Right lobe of liver (tissue), 4 donors: Measurements from ENCODE around the gene PPM1J.

Source experiments
- POLR2A ChIP-seq: fragments of 450-650 bp; IDR thresholded peaks from one replicate; pipeline ENCODE4 v1.6.1; 2017; ENCODE audit warnings: antibody characterized with exemption, mild to moderate bottlenecking
- TF ChIP-seq, protein P1 (sequence below), 4 donors: fragments of 200-600 bp in 3 of 4; fragments of 450-650 bp in 1 of 4; IDR thresholded peaks; one replicate each; pipeline versions ENCODE4 v1.5.1 to v1.8.0; 2016 to 2022; ENCODE audit warnings: antibody characterized with exemption in 4 of 4, mild to moderate bottlenecking in 2 of 4
- donor health status: DM: no; HTN: no; CAD: no.
- donor health status: DM: no; HTN: no; CAD: no.
- donor health status: DM: no; HTN: yes; CAD: no.

DNA sequence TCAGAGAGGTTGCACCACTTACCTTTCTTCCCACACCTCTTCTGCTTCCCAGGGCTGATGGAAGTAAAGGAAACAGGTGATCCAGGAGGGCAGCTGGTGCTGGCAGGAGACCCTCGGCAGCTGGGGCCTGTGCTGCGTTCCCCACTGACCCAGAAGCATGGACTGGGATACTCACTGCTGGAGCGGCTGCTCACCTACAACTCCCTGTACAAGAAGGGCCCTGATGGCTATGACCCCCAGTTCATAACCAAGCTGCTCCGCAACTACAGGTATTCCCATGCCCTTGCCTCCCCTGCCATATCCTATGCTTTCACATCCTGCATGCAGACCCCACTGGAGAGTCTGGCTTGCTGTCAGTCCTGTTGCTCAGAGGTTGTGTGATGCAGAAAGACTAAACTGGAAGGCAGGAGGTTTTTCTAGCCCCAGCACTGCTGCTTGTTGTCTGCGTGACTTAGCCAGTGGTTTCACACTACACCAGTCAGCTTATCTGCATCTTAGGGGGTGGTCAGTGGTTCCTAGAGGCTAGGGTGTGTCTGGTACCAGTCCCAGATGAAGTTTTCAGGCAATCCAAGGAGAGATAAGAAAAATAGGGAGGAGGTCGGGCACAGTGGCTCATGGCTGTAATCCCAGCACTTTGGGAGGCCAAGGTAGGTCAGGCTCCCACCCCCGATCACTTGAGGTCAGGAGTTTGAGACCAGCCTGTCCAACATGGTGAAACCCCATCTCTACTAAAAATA is 18.4 kb downstream of the PPM1J start:
- TF ChIP-seq, protein P1, sequence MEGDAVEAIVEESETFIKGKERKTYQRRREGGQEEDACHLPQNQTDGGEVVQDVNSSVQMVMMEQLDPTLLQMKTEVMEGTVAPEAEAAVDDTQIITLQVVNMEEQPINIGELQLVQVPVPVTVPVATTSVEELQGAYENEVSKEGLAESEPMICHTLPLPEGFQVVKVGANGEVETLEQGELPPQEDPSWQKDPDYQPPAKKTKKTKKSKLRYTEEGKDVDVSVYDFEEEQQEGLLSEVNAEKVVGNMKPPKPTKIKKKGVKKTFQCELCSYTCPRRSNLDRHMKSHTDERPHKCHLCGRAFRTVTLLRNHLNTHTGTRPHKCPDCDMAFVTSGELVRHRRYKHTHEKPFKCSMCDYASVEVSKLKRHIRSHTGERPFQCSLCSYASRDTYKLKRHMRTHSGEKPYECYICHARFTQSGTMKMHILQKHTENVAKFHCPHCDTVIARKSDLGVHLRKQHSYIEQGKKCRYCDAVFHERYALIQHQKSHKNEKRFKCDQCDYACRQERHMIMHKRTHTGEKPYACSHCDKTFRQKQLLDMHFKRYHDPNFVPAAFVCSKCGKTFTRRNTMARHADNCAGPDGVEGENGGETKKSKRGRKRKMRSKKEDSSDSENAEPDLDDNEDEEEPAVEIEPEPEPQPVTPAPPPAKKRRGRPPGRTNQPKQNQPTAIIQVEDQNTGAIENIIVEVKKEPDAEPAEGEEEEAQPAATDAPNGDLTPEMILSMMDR (IDR thresholded peaks at IDR 0.05): no peak
- TF ChIP-seq POLR2A: no peak
